KOPT-K1 (cell line): ENCODE results near the gene SLCO3A1.

Experiments
- H3K27ac ChIP-seq: fragments of 200-600 bp; sonication (generic); 2 replicates; pipeline ENCODE4 v1.5.1; 2016; ENCODE audit warnings: antibody characterized with exemption, mild to moderate bottlenecking, low read depth, low read length; ENCODE audit not compliant: poor library complexity, severe bottlenecking
- H3K36me3 ChIP-seq: fragments of 200-600 bp; sonication (generic); 2 replicates; pipeline ENCODE4 v1.5.1; 2017; ENCODE audit warnings: antibody characterized with exemption, mild to moderate bottlenecking, low read length, moderate library complexity; ENCODE audit not compliant: insufficient read depth
- H3K9me3 ChIP-seq: fragments of 200-600 bp; sonication (generic); 2 replicates; pipeline ENCODE4 v1.5.1; 2017; ENCODE audit warnings: antibody characterized with exemption, low read length, mild to moderate bottlenecking; ENCODE audit not compliant: insufficient read depth, poor library complexity, severe bottlenecking

The SLCO3A1 gene

DNA sequence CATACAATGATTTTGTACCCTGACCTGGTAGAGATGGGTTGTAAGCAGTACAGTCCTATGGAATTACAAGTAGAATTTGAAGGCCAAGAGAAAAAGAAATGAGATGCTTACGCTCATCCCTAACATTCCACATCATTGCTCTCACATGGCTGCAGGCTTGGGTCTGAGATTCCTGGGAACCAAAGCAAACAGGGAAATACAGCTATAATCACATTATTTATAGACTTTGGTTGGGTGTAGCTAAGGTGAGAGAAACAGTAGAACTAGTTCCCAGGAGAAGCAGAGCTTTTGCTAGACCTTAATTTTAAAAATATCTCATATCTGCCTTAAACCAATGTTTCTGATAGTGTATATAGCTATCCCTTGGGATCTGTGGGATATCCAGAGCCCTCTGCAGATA, 51.4 kb downstream of the SLCO3A1 start:
- H3K9me3 ChIP-seq, result peaks cover 14% of the 10 kb centered on the region
- no peaks in the 10 kb centered on the region for H3K36me3 ChIP-seq
- no peak overlapping the region for H3K27ac ChIP-seq

DNA sequence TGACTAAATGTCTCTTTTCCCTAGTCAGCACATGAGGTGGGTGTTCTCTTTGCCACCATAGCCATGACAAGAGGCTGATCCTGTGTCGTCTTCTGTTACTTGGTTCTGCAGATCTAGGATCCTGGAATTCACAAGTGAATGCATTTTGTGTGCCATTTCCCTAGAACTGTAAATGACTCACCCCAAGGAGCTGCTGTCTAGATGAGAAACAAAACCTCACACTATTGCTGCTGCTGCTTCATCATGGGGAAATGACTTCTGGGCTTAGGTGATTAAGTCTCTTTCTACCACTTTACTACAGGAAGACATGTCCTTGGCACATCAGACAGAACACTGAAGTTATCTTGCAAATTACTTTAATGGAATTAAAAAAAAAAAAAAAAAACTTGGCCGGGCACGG, 54.9 kb downstream of the SLCO3A1 start:
- Histone ChIP-seq H3K36me3 (no peaks in the 10 kb centered on the region), H3K27ac (no peak overlapping the region), H3K9me3 (no peaks in the 10 kb centered on the region)

DNA sequence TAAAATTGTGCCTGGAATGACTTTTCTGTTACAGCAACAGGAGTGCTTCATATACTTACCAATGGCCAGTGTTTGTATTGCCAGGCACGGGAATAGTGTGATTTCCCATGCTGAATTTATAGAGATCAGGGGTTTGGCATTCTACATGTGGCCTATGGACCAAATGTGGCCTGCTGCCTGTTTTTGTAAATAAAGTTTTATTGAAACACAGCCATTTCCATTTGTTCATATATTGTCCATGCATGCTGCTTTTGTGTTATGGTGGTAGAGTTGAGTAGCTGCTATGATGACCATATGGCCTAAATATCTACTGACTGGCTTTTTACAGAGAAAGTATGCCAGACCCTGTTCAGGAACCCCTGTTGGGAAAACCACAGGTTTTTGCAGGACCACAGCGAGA, 55.6 kb downstream of the SLCO3A1 start:
- no peak overlapping the region for H3K27ac ChIP-seq
- H3K9me3 ChIP-seq, result no peaks in the 10 kb centered on the region
- no peaks in the 10 kb centered on the region for H3K36me3 ChIP-seq

DNA sequence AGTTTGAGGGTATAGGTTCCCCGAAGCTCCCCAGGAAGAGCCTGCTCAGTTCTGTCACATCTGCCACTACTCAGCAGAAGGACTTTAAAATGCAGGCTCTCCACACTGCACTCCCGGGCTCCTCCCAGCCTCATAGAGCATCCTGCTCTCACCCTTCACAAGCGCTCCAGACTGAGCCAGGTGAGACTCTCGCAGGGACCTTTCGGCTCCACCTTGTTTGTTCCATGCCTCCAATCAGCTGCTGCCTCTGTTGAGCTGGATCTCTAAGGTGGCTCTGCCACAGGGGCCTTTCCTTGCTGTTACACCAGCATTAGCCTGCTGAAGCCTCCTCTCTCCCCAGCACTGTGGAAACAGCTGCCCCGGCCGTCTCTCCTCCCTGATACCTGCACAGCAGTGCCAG, 56.1 kb downstream of the SLCO3A1 start:
- no peaks in the 10 kb centered on the region for H3K36me3 ChIP-seq
- H3K9me3 ChIP-seq, result no peaks in the 10 kb centered on the region
- no peak overlapping the region for H3K27ac ChIP-seq

DNA sequence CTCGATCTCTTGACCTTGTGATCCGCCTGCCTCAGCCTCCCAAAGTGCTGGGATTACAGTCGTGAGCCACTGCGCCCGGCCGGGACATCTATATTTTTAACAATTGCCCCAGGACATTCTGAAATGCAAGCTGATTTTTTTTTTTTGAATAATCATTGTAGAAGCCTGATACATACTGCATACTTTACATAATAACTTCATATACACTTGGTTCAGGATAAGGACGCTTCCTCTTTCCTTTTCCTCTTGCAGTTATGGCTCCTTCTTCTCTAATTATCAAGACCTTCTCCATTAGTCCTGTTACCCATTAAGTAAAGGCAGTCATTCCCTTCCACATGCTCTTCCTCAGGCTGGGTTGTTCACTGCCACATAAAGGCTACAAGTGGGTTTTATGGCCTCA, 58.3 kb downstream of the SLCO3A1 start:
- no peaks in the 10 kb centered on the region for H3K36me3 ChIP-seq
- no peaks in the 10 kb centered on the region for H3K9me3 ChIP-seq
- H3K27ac ChIP-seq, result no peak overlapping the region

DNA sequence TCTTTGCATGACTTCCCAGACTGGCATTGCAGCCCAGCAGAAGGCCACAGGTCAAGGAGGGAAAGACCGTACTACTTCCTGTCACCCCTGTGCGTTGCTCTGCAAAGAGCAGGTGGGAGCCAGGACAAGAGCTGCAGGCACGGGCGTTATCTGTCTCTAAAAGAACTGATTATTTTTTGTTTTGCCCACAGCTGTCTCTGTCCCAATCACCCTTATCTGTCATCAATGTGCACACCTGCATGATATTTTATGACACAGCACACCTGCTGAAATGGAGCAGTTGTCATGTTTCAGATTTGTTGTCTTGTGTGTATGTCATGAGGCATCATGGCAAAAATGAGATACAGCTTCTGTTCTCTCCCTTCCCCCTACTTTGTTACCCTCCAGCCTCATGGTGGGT, 58.8 kb downstream of the SLCO3A1 start:
- H3K27ac ChIP-seq, result no peak overlapping the region
- no peaks in the 10 kb centered on the region for H3K36me3 ChIP-seq
- no peaks in the 10 kb centered on the region for H3K9me3 ChIP-seq

DNA sequence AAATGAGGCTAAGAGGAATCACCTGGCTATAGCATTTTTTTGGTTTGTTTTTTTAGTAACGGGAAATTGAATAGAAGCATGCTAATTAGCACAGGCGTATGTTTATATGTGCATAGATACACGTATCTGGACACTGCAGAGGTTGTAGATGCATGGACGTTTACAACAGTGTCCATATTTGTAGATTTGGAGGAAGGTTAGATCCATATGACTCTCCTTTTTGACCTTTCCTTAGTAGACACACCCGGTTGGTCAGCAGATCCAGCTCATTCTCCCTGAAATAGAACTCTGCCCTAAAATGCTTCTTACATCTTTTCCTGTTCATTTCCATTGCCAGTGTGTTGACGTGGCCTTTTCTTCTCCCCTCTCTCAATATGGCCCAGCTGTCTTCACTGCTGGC, 60.1 kb downstream of the SLCO3A1 start:
- Histone ChIP-seq H3K36me3 (no peaks in the 10 kb centered on the region), H3K9me3 (no peaks in the 10 kb centered on the region), H3K27ac (no peak overlapping the region)

DNA sequence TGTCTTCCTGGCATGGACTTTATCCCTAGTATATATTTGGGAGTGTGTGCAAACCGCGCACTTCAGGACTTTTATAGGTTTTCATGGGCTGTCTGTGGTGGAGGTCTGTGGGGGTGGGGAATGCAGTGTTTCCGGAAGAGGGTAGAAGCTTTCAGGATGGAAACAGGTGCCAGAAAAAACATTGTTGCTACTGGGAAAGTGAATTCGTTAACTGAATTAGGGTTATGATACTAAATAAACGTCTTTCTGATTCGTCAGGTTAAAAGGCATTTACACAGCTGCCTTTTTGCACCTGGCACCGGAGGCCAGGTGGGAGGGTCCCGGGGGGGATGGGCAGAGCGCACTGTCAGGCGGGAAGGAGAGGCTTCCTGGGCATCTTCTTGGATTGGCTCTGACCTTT, 62.1 kb downstream of the SLCO3A1 start:
- Histone ChIP-seq H3K9me3 (no peaks in the 10 kb centered on the region), H3K27ac (no peak overlapping the region), H3K36me3 (no peaks in the 10 kb centered on the region)

DNA sequence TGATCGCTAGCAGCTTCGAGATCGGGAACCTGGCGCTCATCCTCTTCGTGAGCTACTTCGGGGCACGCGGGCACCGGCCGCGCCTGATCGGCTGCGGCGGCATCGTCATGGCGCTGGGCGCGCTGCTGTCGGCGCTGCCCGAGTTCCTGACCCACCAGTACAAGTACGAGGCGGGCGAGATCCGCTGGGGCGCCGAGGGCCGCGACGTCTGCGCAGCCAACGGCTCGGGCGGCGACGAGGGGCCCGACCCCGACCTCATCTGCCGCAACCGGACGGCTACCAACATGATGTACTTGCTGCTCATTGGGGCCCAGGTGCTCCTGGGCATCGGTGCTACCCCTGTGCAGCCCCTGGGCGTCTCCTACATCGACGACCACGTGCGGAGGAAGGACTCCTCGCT, 62.5 kb downstream of the SLCO3A1 start:
- Histone ChIP-seq H3K36me3 (no peaks in the 10 kb centered on the region), H3K9me3 (no peaks in the 10 kb centered on the region), H3K27ac (no peak overlapping the region)

DNA sequence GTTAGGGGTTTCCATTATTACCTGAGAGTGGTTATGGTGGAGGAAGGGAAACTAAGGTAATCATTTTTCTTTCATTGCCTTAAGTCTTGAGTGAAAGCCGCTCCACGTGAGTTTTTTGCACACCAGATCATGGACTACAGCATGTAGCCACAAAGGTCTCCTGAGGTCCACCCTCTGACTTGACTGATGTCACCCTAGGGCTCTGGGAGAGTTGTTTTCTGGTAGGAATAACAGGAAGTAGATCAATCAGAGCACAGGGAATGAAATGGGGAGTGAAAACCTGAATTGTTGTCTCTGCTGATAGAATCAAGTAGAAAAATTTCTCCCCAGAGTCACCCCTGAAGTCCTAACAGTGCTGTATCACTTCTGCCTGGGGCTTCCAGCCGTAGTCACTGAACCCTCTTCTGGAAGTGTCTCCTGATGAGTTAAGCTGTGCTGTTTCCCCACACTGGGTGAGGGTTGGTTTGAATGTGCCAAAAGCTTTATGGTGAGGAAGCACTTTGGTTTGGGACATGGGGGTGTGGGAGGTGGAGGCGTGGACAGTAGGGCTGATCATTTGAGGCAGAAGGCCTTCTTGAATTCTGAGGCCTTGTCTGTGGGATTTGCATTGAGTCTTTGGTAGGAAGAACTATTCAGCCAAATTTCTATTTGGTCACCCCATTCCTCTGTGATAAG, 64.3 kb downstream of the SLCO3A1 start:
- Histone ChIP-seq H3K27ac (no peak overlapping the region), H3K36me3 (no peaks in the 10 kb centered on the region), H3K9me3 (no peaks in the 10 kb centered on the region)

DNA sequence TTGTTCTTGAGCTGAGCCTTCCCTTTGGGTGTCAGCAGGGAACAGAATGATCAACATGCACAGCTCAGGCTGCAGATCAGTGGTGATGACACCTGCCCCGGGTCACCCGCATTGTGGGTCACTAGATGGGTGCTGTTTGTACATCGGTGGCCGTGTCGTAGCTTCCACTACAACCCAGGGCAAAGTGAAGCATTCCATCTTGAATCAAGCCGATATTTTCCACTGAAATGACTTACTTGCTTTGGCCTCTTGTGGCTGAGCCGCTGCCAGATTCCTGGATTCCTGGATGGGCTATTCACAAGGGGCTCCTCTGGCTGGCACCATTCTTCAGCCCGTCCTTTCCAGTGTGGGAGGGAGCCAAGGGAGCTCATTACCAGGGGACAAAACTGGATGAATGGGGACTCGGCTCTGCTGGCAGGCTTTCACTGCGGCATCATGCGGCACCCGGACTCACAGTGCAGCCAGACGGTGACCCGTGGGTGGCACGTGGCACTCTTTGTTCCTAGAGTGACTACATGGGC, 65.6 kb downstream of the SLCO3A1 start:
- Histone ChIP-seq H3K9me3 (no peaks in the 10 kb centered on the region), H3K27ac (no peak overlapping the region), H3K36me3 (no peaks in the 10 kb centered on the region)

DNA sequence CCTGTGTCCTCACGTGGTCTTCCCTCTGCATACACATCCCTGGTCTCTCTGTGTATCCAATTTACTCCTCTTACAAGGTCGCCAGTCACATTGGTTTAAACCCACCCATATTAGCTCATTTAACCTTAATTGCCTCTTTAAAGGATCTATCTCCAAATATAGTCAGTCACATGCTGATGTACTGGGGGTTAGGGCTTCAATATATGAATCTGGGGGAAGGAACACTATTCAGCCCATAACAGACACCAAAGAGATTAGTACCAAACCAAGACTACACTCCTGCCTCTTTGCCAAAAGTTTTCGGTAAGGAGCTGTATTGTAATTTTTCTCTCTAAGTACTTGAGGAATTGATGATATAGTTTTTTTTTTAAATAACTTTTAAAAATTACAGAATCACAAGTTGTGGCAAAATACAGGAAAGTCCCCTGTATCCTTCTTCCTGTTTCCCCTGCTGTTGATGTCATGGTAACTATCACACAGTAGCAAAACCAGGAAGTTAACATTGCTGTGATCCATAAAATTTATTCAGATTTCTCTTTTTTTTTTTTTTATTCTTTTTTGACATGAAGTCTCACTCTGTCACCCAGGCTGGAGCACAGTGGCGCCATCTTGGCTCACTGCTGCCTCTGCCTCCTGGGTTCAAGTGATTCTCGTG, 67.8 kb downstream of the SLCO3A1 start:
- Histone ChIP-seq H3K27ac (no peak overlapping the region), H3K9me3 (no peaks in the 10 kb centered on the region), H3K36me3 (no peaks in the 10 kb centered on the region)

DNA sequence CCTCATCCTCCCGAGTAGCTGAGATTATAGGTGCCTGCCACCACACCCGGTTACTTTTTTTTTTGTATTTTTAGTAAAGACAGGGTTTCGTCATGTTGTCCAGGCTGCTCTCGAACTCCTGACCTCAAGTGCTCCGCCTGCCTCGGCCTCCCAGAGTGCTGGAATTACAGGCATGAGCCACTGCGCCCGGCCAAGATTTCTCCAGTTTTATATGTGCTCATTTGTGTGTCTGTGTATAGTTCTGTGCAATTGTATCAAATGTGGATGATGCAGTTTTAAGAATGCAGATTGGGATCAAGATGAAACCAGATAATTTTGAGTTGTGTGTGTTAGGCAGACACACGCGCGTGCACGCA, 68.3 kb downstream of the SLCO3A1 start:
- H3K27ac ChIP-seq, result no peak overlapping the region

DNA sequence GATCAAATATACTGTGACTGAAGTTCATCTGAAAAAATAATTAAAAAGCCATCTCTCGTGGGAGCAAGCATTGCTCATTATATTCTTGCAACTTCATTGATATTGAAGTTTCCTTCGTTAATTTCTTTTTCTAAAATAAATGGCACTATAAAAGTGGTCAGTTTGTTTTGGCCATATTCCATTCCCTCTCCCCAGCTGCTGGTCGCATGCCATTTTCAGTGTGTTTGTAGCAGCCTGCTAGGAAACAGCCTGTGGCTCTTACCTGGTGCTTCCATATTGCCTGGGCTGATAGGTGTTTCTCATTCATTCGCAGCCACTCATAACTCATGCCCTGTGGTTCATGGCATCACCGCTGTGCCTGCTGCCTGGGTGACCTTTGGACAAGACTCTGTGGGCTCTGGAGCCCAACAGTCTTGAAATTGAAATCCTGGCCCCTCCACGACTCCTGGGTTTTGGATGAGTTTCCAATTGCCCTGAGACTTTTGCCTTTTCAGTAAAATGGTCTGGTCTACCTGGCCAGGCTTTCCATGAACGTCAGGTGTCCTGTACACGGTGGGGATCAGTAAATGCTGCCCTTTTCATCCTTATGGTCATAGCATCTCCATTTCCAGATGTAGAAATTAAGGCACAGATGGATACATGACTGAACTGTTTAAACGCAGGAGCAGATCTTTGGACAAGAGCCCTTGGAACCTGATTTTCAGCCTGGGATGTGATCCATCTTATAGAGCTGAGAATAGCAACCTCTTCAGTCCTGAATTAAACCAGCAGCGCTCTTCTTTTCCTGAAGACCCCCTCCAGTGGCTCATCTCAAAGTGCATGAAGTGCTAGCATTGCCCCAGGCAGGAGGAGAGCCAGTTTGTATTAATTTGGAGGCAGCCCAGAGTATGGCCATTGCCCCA, 69.4 kb downstream of the SLCO3A1 start:
- Histone ChIP-seq H3K9me3 (no peaks in the 10 kb centered on the region), H3K36me3 (no peaks in the 10 kb centered on the region), H3K27ac (no peak overlapping the region)

More for the DNA sequence above, 68.3 kb downstream of the SLCO3A1 start:
- Histone ChIP-seq H3K9me3 (no peaks in the 10 kb centered on the region), H3K36me3 (no peaks in the 10 kb centered on the region)

DNA sequence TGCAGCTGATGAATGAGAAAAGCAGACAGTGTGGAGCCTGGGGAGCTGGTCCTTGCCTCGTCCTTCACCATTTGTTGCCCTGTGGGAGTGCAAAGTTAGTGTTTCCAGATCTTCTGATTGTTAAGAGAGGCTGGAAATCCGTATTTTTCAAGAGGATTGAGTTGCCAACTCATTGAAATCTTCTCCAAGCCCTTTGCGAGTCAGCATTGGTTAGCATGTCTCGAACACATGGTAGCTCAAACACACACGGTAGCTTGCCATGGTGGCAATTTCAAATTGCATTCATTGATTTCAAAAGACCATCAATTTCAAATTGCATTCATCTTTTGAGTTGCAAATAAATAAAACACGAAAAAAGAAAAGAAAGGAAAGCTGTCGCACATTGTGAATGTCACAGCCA, 70.7 kb downstream of the SLCO3A1 start:
- Histone ChIP-seq H3K9me3 (no peaks in the 10 kb centered on the region), H3K27ac (no peak overlapping the region), H3K36me3 (no peaks in the 10 kb centered on the region)
